K562 (cell line): Measurements from ENCODE around the gene LRRC3. TPM values are rescaled to one million over a fixed set of nuclear protein-coding genes. Genes with fewer than 3 reads are reported as not detected.

ENCODE experiments used
- ATAC-seq: fragments of 200-7000 bp; cut with Tn5 transposase; 3 replicates; pipeline ENCODE4 v1.9.1; 2020; ENCODE audit warnings: moderate library complexity
- BruUV-seq: library from RNA; stranded (reverse); fragments of 400-500 nt; replicated peaks from 2 replicates; lab custom pipeline; 2021; lab: Mats Ljungman, UMichigan
- CTCF ChIA-PET: fragments of 300-600 bp; formaldehyde crosslinking; extraction: SDS; loops from one replicate; lab custom pipeline; 2021; ENCODE audit warnings: low intra/inter-chr PET ratio; lab: Yijun Ruan, JAX
- POLR2A ChIA-PET: fragments of 300-600, 350-650 bp; sonication (Branson Sonifier 250); formaldehyde crosslinking; extraction: SDS; loops from one replicate; lab custom pipeline; 2021; ENCODE audit warnings: antibody characterized with exemption, inconsistent platforms; lab: Yijun Ruan, JAX
- DNase-seq, 4 experiments: peaks; one replicate each; pipeline versions ENCODE4 v3.0.0 to v3.0.0-alpha.2; 2011 to 2018; ENCODE audit warnings: low spot score in 3 of 4, mixed read lengths in 3 of 4; ENCODE audit errors: extremely low read depth in 1 of 4
- FAIRE-seq: peaks from 2 replicates; lab custom pipeline; 2011; peaks lifted over from hg19 to GRCh38; lab: Jason Lieb, UNC
- H2AFZ ChIP-seq: 2 replicates; pipeline ENCODE4 v1.6.0; 2011; ENCODE audit warnings: low read depth, low read length, control low read depth, inconsistent platforms
- H3K27ac ChIP-seq: fragments of 200-600 bp; 3 replicates; pipeline ENCODE4 v1.8.0; 2011; ENCODE audit warnings: low read depth, mild to moderate bottlenecking, control low read depth, inconsistent platforms, low read length, moderate library complexity, mixed read lengths; ENCODE audit errors: extremely low read depth
- H3K27me3 ChIP-seq, 2 experiments: fragments of 300-600 bp in 1 of 2; 2 replicates in 1 of 2; 3 replicates in 1 of 2; pipeline versions ENCODE4 v1.6.0 to v1.8.0; 2011; ENCODE audit warnings: inconsistent platforms in 2 of 2, low read length in 2 of 2, mild to moderate bottlenecking in 1 of 2, mixed read lengths in 1 of 2, moderate library complexity in 1 of 2; ENCODE audit not compliant: control insufficient read depth in 2 of 2, insufficient read depth in 2 of 2
- H3K36me3 ChIP-seq: fragments of 300-600 bp; 3 replicates; pipeline ENCODE4 v1.8.0; 2011; ENCODE audit warnings: mild to moderate bottlenecking, low read length, inconsistent platforms; ENCODE audit not compliant: control insufficient read depth, insufficient read depth
- H3K4me1 ChIP-seq, 2 experiments: fragments of 200-600 bp in 1 of 2; replicated peaks in 1 of 2; 2 replicates in 1 of 2; 3 replicates in 1 of 2; pipeline versions ENCODE4 v1.5.1 to v1.8.0; 2011; ENCODE audit warnings: inconsistent platforms in 2 of 2, low read length in 2 of 2, mild to moderate bottlenecking in 1 of 2, mixed read lengths in 1 of 2, moderate library complexity in 1 of 2; ENCODE audit not compliant: control insufficient read depth in 2 of 2, insufficient read depth in 2 of 2
- H3K4me2 ChIP-seq: 2 replicates; pipeline ENCODE4 v1.6.1; 2011; ENCODE audit warnings: low read length, control low read depth, inconsistent platforms, mixed read lengths; ENCODE audit not compliant: insufficient read depth
- H3K4me3 ChIP-seq: fragments of 200-600 bp; sonication (generic), shearing (Covaris generic); 2 replicates; pipeline ENCODE4 v1.5.1; 2016; ENCODE audit warnings: control low read depth, inconsistent platforms
- H3K79me2 ChIP-seq: fragments of 200-600 bp; 3 replicates; pipeline ENCODE4 v1.8.0; 2011; ENCODE audit warnings: low read length, inconsistent platforms; ENCODE audit not compliant: control insufficient read depth, insufficient read depth
- H3K9ac ChIP-seq, 2 experiments: 2 replicates each; pipeline versions ENCODE4 v1.6.0 to v1.6.1; 2011; ENCODE audit warnings: low read depth in 2 of 2, low read length in 2 of 2, control low read depth in 1 of 2, inconsistent platforms in 1 of 2, mild to moderate bottlenecking in 1 of 2, mixed read lengths in 1 of 2; ENCODE audit not compliant: insufficient read depth in 1 of 2
- H3K9me1 ChIP-seq: one replicate; pipeline ENCODE4 v1.6.0; 2011; ENCODE audit warnings: inconsistent platforms, mild to moderate bottlenecking, low read length, moderate library complexity; ENCODE audit not compliant: control insufficient read depth, insufficient read depth
- H3K9me3 ChIP-seq: replicated peaks from 2 replicates; pipeline ENCODE4 v1.5.1; 2011; ENCODE audit warnings: low read depth, low read length, inconsistent platforms; ENCODE audit not compliant: control insufficient read depth, insufficient read depth
- H4K20me1 ChIP-seq: replicated peaks from 2 replicates; pipeline ENCODE4 v1.6.1; 2011; ENCODE audit warnings: low read length, inconsistent platforms, mixed read lengths; ENCODE audit not compliant: control insufficient read depth, insufficient read depth
- PYGO2 ChIP-seq: fragments of 450-650 bp; IDR thresholded peaks from 2 replicates; pipeline ENCODE4 v1.6.1; 2016; ENCODE audit warnings: mild to moderate bottlenecking, missing genetic modification characterization, moderate library complexity, missing compliant biosample characterization
- RHOXF2B ChIP-seq: fragments of 250-450 bp; sonication (Bioruptor Pico); conservative IDR thresholded peaks from 2 replicates; pipeline ENCODE4 v1.5.1; 2021
- THRA ChIP-seq: fragments of 450-650 bp; IDR thresholded peaks from 2 replicates; pipeline ENCODE4 v1.6.1; 2017; ENCODE audit warnings: mild to moderate bottlenecking, moderate library complexity
- ZNF3 ChIP-seq: fragments of 250-450 bp; sonication (Bioruptor Pico); IDR thresholded peaks from 2 replicates; pipeline ENCODE4 v1.5.0; 2021; ENCODE audit warnings: mild to moderate bottlenecking, moderate library complexity
- ZNF324 ChIP-seq: fragments of 250-450 bp; sonication (Bioruptor Pico); IDR thresholded peaks from 2 replicates; pipeline ENCODE4 v1.4.0; 2020; ENCODE audit warnings: mild to moderate bottlenecking
- WGBS: fragments of 100-300 bp; shearing (Covaris generic); methylation state at CpG from one replicate; pipeline ENCODE4 v1.1.6; 2016; ENCODE audit warnings: low coverage, mixed read lengths; ENCODE audit not compliant: insufficient coverage; ENCODE audit errors: missing lambda C conversion rate; 5-methylcytosine and 5-hydroxymethylcytosine counted together
- in situ Hi-C: fragments of 300-500 bp; cut with MboI; formaldehyde crosslinking; loops from 4 replicates; pipeline ENCODE4 v1.15.0; 2018; ENCODE audit warnings: inconsistent platforms, mixed read lengths
- intact Hi-C: fragments of 100-400 bp; cut with micrococcal nuclease; formaldehyde crosslinking; loops from 2 replicates; pipeline ENCODE4 v1.14.2; 2022
- polyA plus RNA-seq, 8 experiments: library from polyadenylated mRNA; depleted of rRNA in 4 of 8; stranded (reverse) in 5 of 8; unstranded in 3 of 8; fragments of >200 nt; fragmentation: Nextera tagmentation in 2 of 8; fragmentation: Illumina TruSeq in 1 of 8; extraction: Ambion mirVana in 2 of 8; extraction: Trizol in 1 of 8; gene quantifications; 2 replicates each; pipeline versions ENCODE4 v1.2.1 to v1.2.3, GENCODE V29; 2011 to 2014; ENCODE audit warnings: inconsistent platforms in 1 of 8, missing spikeins in 1 of 8
- total RNA-seq, 7 experiments: library from RNA; depleted of rRNA in 6 of 7; stranded (reverse); fragments of >200 nt in 6 of 7; fragmentation: Illumina TruSeq in 2 of 7; extraction: Trizol in 2 of 7; gene quantifications; 2 replicates each; pipeline versions ENCODE4 v1.2.1 to v1.2.3, GENCODE V29; 2011 to 2021; ENCODE audit warnings: low replicate concordance in 1 of 7

Gene LRRC3
- total and polyA plus RNA-seq, 9 of the 15 experiments (the other 6 are each of a cell fraction or from before 2014, with no cell fraction given): 0.04 TPM; not detected in 7

DNA sequence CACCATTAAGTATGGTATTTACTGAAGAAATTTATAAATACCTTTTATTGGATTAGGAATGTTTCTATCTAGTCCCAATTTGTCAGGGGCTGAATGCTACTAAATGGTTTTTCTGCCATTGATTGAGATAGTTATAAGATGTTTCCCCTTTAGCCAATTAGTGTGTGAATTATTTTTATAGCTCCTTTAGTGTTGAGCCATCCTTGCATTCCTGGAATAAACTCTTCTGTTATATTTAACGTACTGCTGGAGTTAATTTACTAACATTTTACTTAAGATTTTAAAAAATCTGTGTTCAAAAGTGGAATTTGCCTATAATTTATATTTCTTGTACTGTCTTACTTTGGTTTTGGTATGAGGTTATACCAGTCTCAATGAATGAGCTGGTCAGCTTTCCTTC lies 25.4 kb upstream of the LRRC3 start:
- Histone ChIP-seq H3K4me2 (no peak overlapping the region), H3K9me3 (no peaks in the 10 kb centered on the region; the same call in 1 of the 2 replicates), H4K20me1 (no peaks in the 10 kb centered on the region), H3K27me3 (peaks cover 3 to 39% of the 10 kb centered on the region in 2 experiments; a peak in 4 of 5 replicates), H3K4me3 (no peak overlapping the region), H3K9me1 (no peaks in the 10 kb centered on the region), H3K27ac (no peak overlapping the region), H2AFZ (no peak overlapping the region), H3K79me2 (no peaks in the 10 kb centered on the region), H3K4me1 (peaks cover 0 to 29% of the 10 kb centered on the region in 2 experiments; a peak in 2 of 5 replicates), H3K9ac (no peak overlapping the region), H3K36me3 (no peaks in the 10 kb centered on the region)
- FAIRE-seq: no peak
- ChIA-PET CTCF (no interaction called here), POLR2A (interaction anchor here (1.0 kb wide), 1 partner anchor 11 kb away, joined by 3 read pairs; no protein-coding TSS in a partner anchor)
- no peak for ATAC-seq
- no peak for TF ChIP-seq ZNF3
- no peak for TF ChIP-seq RHOXF2B (CRISPR knock-in tag)
- TF ChIP-seq ZNF324 (CRISPR knock-in tag): peak; percentile 97
- TF ChIP-seq PYGO2: no peak
- no peak for TF ChIP-seq THRA
- intact Hi-C loops (no loop called here), in situ Hi-C loops (no loop called here)
- BruUV-seq: no TSS peak
- DNase-seq: no peak
- WGBS: 0% methylated on average over 1 of the region's 1 CpG
